GM18526 (cell line): ENCODE data around the gene PFDN5.

ENCODE experiments used
- POLR2A ChIP-seq: IDR thresholded peaks from 3 replicates; pipeline ENCODE4 v1.6.1; 2011; ENCODE audit not compliant: insufficient read length; ENCODE audit errors: extremely low read depth

PFDN5 gene

GRCh38 chr12:53334822-53335221, 39.5 kb downstream of the PFDN5 start:
- TF ChIP-seq POLR2A, result no peak

GRCh38 chr12:53336181-53336681, 40.9 kb downstream of the PFDN5 start, which contains the start of gene SP7:
TSS of gene SP7 (minus strand) at chr12:53336354. CDS start at chr12:53335646, 708 bp downstream.
- TF ChIP-seq POLR2A, result no peak

GRCh38 chr12:53338017-53338416, 42.7 kb downstream of the PFDN5 start:
- TF ChIP-seq POLR2A, result no peak

- no peak for TF ChIP-seq POLR2A
These were observed 43.6 kb downstream of the PFDN5 start for GRCh38 chr12:53338916-53339315.

- TF ChIP-seq POLR2A, result no peak
These were observed 45.1 kb downstream of the PFDN5 start for GRCh38 chr12:53340398-53340797.

GRCh38 chr12:53343449-53343848, 48.1 kb downstream of the PFDN5 start:
- no peak for TF ChIP-seq POLR2A

GRCh38 chr12:53343969-53344368, 48.6 kb downstream of the PFDN5 start:
- no peak for TF ChIP-seq POLR2A

- no peak for TF ChIP-seq POLR2A
These were observed 49.1 kb downstream of the PFDN5 start for GRCh38 chr12:53344487-53344823.

GRCh38 chr12:53344824-53345485, 49.6 kb downstream of the PFDN5 start:
- peak; percentile 22 for TF ChIP-seq POLR2A

- TF ChIP-seq POLR2A, result no peak
These were observed 50.3 kb downstream of the PFDN5 start for GRCh38 chr12:53345486-53346188.

GRCh38 chr12:53346491-53346890, 51.1 kb downstream of the PFDN5 start:
- TF ChIP-seq POLR2A, result no peak

- no peak for TF ChIP-seq POLR2A
These were observed 52.6 kb downstream of the PFDN5 start for GRCh38 chr12:53347905-53348304.
